ENCODE measurements around the gene STXBP6.
"Not testable (repeated sequence)": the region's sequence is repeated elsewhere in the genome, so short reads cannot be mapped to it uniquely, and the experiment has no call there.

The STXBP6 gene

GRCh38 chr14:24785698-24786097 is 264.2 kb downstream of the STXBP6 start:
- DNase-seq: no peak

GRCh38 chr14:24784981-24785380 is 265.0 kb downstream of the STXBP6 start:
- no peak for DNase-seq

GRCh38 chr14:24783791-24784190 is 266.2 kb downstream of the STXBP6 start:
- no peak for DNase-seq

- DNase-seq: no peak
These were observed 269.7 kb downstream of the STXBP6 start for GRCh38 chr14:24780281-24780680.

GRCh38 chr14:24777678-24778077 is 272.3 kb downstream of the STXBP6 start:
- DNase-seq: no peak

- no peak for DNase-seq
These were observed 274.0 kb downstream of the STXBP6 start for GRCh38 chr14:24775950-24776349.

GRCh38 chr14:24774187-24774915 is 275.6 kb downstream of the STXBP6 start:
- no peak for DNase-seq

- DNase-seq: not testable (repeated sequence)
These were observed 276.4 kb downstream of the STXBP6 start for GRCh38 chr14:24773564-24773963.

GRCh38 chr14:24766434-24766833 is 283.5 kb downstream of the STXBP6 start:
- DNase-seq: no peak

- DNase-seq: no peak
These were observed 288.8 kb downstream of the STXBP6 start for GRCh38 chr14:24761141-24761540.
